ENCODE measurements around the gene FAM167B.
"Not testable (repeated sequence)": the region's sequence is repeated elsewhere in the genome, so short reads cannot be mapped to it uniquely, and the experiment has no call there.

Gene FAM167B

GRCh38 chr1:32224285-32224684 lies 22.7 kb upstream of the FAM167B start:
- DNase-seq = no peak

- DNase-seq = no peak
These were observed 18.3 kb upstream of the FAM167B start for GRCh38 chr1:32228771-32229170.

DNA sequence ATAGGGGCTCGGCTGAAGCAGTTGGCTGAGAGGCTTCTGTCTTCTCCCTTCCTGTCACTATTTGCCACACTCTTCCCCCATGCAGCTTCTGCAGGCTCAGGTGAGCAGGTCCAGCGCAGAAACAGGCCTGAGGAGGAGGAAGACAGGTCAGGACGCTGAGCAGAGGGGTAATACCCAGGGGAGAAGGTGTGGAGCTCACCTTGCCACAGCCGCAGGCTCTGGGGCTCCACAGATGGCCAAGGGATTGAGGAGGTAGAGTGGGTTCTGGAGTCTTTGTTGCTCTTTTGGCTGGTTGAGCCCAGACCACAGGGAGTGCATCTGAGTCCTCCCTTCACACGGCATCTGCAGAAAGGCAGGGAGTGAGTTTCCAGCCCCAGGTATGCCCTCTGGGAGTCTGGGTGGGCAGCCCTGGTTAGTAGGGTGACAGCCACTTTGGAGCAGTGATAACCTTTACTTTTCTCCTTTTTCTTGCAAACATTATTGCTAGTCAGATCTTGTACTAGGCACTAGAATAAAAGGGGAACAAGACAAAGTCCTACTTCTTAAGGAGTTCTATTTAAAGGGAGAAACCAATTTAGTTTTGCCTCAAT lies 15.1 kb upstream of the FAM167B start:
- no peak for DNase-seq

GRCh38 chr1:32232558-32233304 lies 14.3 kb upstream of the FAM167B start:
- no peak for DNase-seq

GRCh38 chr1:32234792-32235191 lies 12.2 kb upstream of the FAM167B start:
- no peak for DNase-seq

- no peak for DNase-seq
These were observed 7.7 kb upstream of the FAM167B start for GRCh38 chr1:32239337-32239736.

GRCh38 chr1:32239790-32240139 lies 7.3 kb upstream of the FAM167B start:
- DNase-seq = no peak

DNA sequence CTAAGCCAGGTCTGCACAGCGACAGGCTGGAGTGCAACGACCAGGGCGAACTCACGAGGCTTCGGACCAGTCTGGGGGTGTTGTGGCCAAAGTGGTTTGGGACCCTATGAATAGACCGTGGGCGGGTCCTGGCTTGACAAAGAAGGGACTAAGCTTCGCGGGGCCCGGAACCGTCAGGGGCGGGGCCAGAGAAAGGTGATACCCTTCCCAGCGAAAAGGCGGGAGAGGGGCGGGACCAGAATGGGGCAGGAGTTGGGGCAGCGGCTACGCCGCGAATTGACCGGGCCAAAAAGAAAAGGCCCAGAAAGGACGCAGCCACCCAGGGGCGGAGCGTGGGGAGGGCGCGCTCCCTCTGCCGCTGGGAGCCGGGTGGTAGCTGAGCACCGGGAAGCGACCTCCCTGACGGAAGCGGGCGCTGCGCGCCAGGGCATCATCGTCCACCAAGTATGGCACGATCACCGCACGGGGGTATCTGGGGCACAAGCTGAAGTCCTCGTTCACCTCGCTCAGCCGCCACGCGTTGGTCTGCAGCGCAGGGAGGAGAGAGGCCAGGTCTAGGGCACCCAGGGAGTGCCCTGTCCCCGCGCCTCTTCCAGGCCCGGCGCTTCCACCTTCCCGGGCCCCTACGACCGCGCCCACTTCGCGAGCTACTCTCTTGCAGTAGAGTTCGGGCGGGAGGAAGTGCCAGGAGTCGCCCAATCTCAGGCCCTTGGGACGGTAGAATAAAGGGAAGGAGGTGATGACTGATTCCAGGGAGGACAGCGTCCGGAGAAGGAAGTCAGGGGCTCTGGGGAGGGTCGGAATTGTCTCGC lies 6.7 kb upstream of the FAM167B start:
- peak; percentile 57 for DNase-seq

GRCh38 chr1:32241001-32241763 lies 5.8 kb upstream of the FAM167B start:
- DNase-seq = no peak

DNA sequence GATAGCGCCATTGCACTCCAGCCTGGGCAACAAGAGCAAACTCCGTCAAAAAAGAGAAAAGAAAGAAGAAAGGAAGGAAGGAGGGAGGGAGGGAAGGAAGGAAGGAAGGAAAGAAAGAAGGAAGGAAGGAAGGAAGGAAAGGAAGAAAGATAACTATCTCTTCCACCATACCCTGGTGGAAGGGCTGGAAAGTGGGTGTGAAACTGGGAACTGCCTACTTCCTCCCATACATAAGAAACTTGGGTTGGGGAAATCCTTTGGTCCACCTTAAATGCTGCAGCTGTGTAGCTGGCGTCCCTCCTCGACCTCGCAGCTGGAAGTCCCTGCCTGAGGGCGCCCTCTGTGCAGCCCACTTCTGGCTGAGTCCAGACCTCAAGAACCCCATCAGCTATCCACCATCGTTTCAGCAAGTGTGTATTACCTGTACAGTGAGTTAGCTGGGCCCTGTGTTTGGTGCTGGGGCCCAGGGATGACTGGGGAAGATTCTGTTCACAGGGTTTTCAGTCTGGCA lies 4.6 kb upstream of the FAM167B start:
- peak; percentile 52 for DNase-seq

DNA sequence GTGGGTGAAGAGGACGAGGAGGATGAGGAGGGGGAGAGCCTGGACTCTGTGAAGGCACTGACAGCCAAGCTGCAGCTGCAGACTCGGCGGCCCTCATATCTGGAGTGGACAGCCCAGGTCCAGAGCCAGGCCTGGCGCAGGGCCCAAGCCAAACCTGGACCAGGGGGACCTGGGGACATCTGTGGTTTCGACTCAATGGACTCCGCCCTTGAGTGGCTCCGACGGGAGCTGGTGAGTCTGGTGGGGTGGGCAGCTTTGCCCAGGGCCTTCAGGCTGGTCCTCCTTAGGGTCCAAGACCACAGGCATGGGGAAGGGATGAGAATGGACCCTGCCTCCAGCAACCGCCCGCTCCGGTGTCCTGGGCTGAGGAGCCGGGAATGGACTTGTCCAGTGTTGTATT lies 430 bp downstream of the FAM167B start:
- no peak for DNase-seq

GRCh38 chr1:32247983-32248889 lies 1.2 kb downstream of the FAM167B start:
- DNase-seq = peak; percentile 78

DNA sequence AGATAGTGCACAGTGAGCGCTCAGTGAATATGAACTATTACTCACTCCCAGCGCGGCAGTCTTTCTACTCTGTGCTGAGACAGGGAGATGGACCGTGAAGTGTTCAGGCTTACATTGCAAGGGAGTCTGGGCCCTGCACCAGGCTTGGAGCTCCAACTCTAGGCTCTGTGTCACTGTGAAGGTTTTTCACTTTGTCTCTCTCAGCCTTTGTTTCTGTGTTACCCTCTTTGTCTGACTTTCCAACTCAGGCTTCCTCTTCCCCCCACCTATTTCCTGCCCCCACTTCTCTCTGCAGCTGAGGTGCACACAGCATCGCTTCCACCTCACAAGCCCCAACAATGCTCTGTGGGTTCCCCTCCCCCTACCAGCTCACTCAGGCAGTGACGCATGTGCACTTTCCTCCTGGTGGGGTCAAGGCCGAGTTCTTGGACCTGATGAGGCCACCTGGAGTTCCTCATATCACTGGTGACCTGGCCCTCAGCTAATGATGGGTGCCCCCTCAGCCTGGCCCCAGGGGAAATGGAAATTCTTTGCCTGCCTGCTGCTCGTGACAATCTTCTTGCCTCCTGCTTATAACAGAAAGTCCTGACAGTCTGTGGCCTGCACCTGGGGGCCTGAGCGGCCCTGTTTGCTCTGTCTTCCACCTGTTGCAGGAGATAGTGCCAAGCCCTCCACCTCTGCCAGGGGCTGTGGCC lies 3.0 kb downstream of the FAM167B start:
- no peak for DNase-seq

GRCh38 chr1:32250893-32251716 lies 4.1 kb downstream of the FAM167B start, which contains the start of gene LCK:
Gene LCK (plus strand): TSS chr1:32251265. CDS start chr1:32274330, 23,065 bp downstream.
- no peak for DNase-seq

DNA sequence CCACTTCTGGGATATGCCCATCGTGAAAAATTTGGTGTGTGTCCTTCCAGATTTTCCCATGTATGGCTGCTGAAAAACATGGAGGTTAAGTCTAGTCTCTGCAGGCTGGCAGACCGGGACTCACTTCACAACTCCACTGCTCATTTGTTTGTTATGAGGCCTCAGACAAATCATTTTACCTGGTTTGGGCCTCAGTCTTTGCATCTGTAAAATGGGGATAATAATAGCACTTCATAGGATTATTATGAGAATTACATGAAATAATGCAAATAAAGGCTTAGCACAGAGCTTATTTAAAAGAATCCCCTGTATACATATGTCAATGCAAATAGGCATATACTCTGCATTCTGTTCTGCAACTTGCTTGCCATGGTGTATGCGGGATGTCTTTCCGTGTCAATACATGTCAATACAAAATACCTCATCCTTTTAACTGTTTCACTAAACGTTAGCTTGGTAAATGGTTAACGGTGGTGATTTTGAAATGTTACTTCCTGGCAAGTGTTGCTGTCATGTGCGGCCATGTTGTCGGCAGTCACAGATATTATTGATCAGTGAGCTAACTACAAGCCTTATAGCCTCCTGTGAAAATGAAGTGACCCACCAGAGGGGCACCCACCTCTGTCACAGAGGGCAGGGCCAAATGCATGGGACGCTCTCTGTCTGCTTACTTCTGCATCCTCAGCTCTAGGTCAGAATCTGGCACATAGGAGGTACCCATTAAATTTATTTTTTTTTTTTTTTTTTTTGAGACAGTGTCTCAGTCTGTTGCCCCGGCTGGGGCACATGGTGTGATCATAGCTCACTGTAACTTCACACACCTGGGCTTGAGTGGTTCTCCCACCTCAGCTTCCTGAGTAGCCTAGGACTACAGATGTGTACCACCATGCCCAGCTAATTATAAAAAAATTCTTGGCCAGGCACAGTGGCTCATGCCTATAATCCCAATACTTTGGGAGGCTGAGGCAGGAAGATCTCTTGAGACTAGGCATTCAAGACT lies 8.3 kb downstream of the FAM167B start:
- no peak for DNase-seq

DNA sequence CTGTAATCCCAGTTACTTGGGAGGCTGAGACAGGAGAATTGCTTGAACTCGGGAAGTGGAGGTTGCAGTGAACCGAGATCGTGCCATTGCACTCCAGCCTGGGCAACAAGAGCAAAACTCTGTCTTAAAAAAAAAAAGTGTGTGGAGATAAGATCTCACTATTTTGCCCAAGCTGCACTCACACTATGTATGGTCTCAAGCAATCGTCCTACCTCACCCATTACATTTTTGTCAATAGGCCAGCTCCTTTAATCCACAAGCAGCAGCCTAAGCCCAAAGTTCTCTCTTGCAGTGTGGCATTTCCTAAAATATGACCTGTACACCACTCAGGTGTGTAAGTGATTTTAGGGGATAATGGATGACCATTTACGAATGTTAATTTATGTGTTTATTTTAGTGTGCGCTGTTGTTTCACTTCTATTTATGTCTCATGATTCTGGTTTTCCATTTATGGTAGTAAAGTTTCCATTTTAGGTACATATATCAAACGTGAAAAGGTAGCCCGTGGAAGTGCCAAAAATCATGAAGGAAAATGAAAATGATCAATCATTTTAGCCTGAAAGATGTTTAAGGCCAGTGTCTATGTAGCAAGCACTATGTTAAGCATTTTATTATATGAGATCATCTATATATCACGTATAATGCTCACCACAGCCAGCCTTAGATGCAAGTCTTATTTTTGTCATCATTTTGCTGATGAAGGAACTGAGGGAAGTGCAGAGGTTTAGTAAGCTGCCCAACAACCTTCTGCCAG lies 9.6 kb downstream of the FAM167B start:
- DNase-seq = no peak

- no peak for DNase-seq
These were observed 10.1 kb downstream of the FAM167B start for GRCh38 chr1:32257227-32257508.

DNA sequence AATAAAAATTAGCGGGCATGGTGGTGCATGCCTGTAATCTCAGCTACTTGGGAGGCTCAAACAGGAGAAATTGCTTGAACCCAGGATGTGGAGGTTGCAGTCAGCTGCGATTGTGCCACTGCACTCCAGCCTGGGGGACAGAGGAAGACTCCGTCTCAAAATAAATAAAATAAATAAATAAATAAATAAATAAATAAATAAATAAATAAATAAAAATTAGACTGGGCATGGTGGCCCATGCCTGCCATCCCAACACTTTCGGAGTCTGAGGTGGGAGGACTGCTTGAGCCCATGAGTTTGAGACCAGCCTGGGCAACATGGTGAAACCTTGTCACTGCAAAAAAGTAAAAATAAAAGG lies 16.2 kb downstream of the FAM167B start:
- not testable (repeated sequence) for DNase-seq

Measured in inflammatory macrophage treated with lipopolysaccharide for 4 hours (primary cell).